Measurements from ENCODE around the gene SIK2.
"Not testable (repeated sequence)": the region's sequence is repeated elsewhere in the genome, so short reads cannot be mapped to it uniquely, and the experiment has no call there.

SIK2 gene

GRCh38 chr11:111654601-111655000, 52.4 kb downstream of the SIK2 start:
- no peaks in the 10 kb centered on the region for H3K9me3 ChIP-seq (ENCODE audit: control insufficient read depth, low read length)

GRCh38 chr11:111655924-111656323, 53.7 kb downstream of the SIK2 start:
- Histone ChIP-seq H3K18ac (ENCODE audit: low read depth in 1 of 2, low read length in 2 of 2) (no peak overlapping the region), H3K4me3 (ENCODE audit: insufficient read depth in 1 of 2, low read depth in 1 of 2, low read length in 2 of 2) (no peak overlapping the region), H3K14ac (ENCODE audit: low read length in 2 of 2) (no peak overlapping the region), H3K4ac (ENCODE audit: low read depth in 1 of 2, low read length in 2 of 2) (no peak overlapping the region), H3K27ac (ENCODE audit: low read length, poor library complexity, severe bottlenecking) (no peak overlapping the region), H3K36me3 (ENCODE audit: control insufficient read depth in 1 of 2, insufficient read depth in 2 of 2, low read depth in 1 of 2, low read length in 2 of 2) (peaks cover 0 to 16% of the 10 kb centered on the region in 2 experiments), H3K9ac (ENCODE audit: low read length) (no peak overlapping the region), H2BK120ac (ENCODE audit: low read depth, low read length) (no peak overlapping the region), H2BK5ac (ENCODE audit: low read depth, low read length, poor library complexity, severe bottlenecking) (no peak overlapping the region), H4K8ac (ENCODE audit: low read length) (no peak overlapping the region), H3K23ac (ENCODE audit: low read length in 2 of 2) (no peak overlapping the region), H2BK15ac (ENCODE audit: low read depth, poor library complexity, severe bottlenecking) (no peak overlapping the region), H3K4me1 (ENCODE audit: control insufficient read depth, insufficient read depth, low read depth, low read length) (no peaks in the 10 kb centered on the region), H2AK5ac (ENCODE audit: low read length, severe bottlenecking) (no peak overlapping the region), H3K9me3 (ENCODE audit: control insufficient read depth, low read length) (no peaks in the 10 kb centered on the region), H2AFZ (ENCODE audit: low read depth, low read length) (no peak overlapping the region), H4K91ac (ENCODE audit: low read length) (no peak overlapping the region), H3K4me2 (ENCODE audit: low read length, poor library complexity, severe bottlenecking) (no peak overlapping the region), H3K27me3 (ENCODE audit: control insufficient read depth in 1 of 2, insufficient read depth in 1 of 2, low read length in 2 of 2) (no peaks in the 10 kb centered on the region), H2BK12ac (ENCODE audit: low read length in 2 of 2) (no peak overlapping the region), H3K79me1 (replicated peaks; ENCODE audit: low read length, poor library complexity, severe bottlenecking) (peaks cover 27% of the 10 kb centered on the region)
- whole genome bisulfite sequencing, result 92% methylated on average over 3 of the region's 5 CpGs
- DNase-seq, result no peak

More at GRCh38 chr11:111654601-111655000, 52.4 kb downstream of the SIK2 start:
- Histone ChIP-seq H3K27me3 (ENCODE audit: control insufficient read depth in 1 of 2, insufficient read depth in 1 of 2, low read length in 2 of 2) (no peaks in the 10 kb centered on the region), H3K4me3 (ENCODE audit: insufficient read depth in 1 of 2, low read depth in 1 of 2, low read length in 2 of 2) (no peak overlapping the region), H2BK12ac (ENCODE audit: low read length in 2 of 2) (no peak overlapping the region), H2BK5ac (ENCODE audit: low read depth, low read length, poor library complexity, severe bottlenecking) (no peak overlapping the region), H3K18ac (ENCODE audit: low read depth in 1 of 2, low read length in 2 of 2) (no peak overlapping the region), H3K14ac (ENCODE audit: low read length in 2 of 2) (no peak overlapping the region), H3K23ac (ENCODE audit: low read length in 2 of 2) (no peak overlapping the region), H4K91ac (ENCODE audit: low read length) (no peak overlapping the region), H2AFZ (ENCODE audit: low read depth, low read length) (no peak overlapping the region), H3K27ac (ENCODE audit: low read length, poor library complexity, severe bottlenecking) (no peak overlapping the region), H3K9ac (ENCODE audit: low read length) (no peak overlapping the region), H2BK15ac (ENCODE audit: low read depth, poor library complexity, severe bottlenecking) (no peak overlapping the region), H3K79me1 (replicated peaks; ENCODE audit: low read length, poor library complexity, severe bottlenecking) (peaks cover 19% of the 10 kb centered on the region), H4K8ac (ENCODE audit: low read length) (no peak overlapping the region), H3K36me3 (ENCODE audit: control insufficient read depth in 1 of 2, insufficient read depth in 2 of 2, low read depth in 1 of 2, low read length in 2 of 2) (peaks cover 0 to 17% of the 10 kb centered on the region in 2 experiments), H3K4ac (ENCODE audit: low read depth in 1 of 2, low read length in 2 of 2) (no peak overlapping the region), H3K4me2 (ENCODE audit: low read length, poor library complexity, severe bottlenecking) (no peak overlapping the region), H2BK120ac (ENCODE audit: low read depth, low read length) (no peak overlapping the region), H3K4me1 (ENCODE audit: control insufficient read depth, insufficient read depth, low read depth, low read length) (no peaks in the 10 kb centered on the region), H2AK5ac (ENCODE audit: low read length, severe bottlenecking) (no peak overlapping the region)
- DNase-seq, result no peak

- H3K79me1 ChIP-seq (replicated peaks; ENCODE audit: low read length, poor library complexity, severe bottlenecking), result peaks cover 32% of the 10 kb centered on the region
- not testable (repeated sequence) for H4K8ac ChIP-seq (ENCODE audit: low read length); H2BK15ac ChIP-seq (ENCODE audit: low read depth, poor library complexity, severe bottlenecking); H2BK120ac ChIP-seq (ENCODE audit: low read depth, low read length); H2AFZ ChIP-seq (ENCODE audit: low read depth, low read length); H3K18ac ChIP-seq (ENCODE audit: low read depth in 1 of 2, low read length in 2 of 2); H3K27me3 ChIP-seq (ENCODE audit: control insufficient read depth in 1 of 2, insufficient read depth in 1 of 2, low read length in 2 of 2); H3K23ac ChIP-seq (ENCODE audit: low read length in 2 of 2); DNase-seq; H2BK12ac ChIP-seq (ENCODE audit: low read length in 2 of 2); H3K4ac ChIP-seq (ENCODE audit: low read depth in 1 of 2, low read length in 2 of 2); H3K4me2 ChIP-seq (ENCODE audit: low read length, poor library complexity, severe bottlenecking); H3K4me1 ChIP-seq (ENCODE audit: control insufficient read depth, insufficient read depth, low read depth, low read length); H3K4me3 ChIP-seq (ENCODE audit: insufficient read depth in 1 of 2, low read depth in 1 of 2, low read length in 2 of 2); H3K14ac ChIP-seq (ENCODE audit: low read length in 2 of 2); H3K27ac ChIP-seq (ENCODE audit: low read length, poor library complexity, severe bottlenecking); H3K9me3 ChIP-seq (ENCODE audit: control insufficient read depth, low read length); H3K9ac ChIP-seq (ENCODE audit: low read length); H2BK5ac ChIP-seq (ENCODE audit: low read depth, low read length, poor library complexity, severe bottlenecking); H4K91ac ChIP-seq (ENCODE audit: low read length); H2AK5ac ChIP-seq (ENCODE audit: low read length, severe bottlenecking)
- peaks cover 0 to 20% of the 10 kb centered on the region in 2 experiments for H3K36me3 ChIP-seq (ENCODE audit: control insufficient read depth in 1 of 2, insufficient read depth in 2 of 2, low read depth in 1 of 2, low read length in 2 of 2)
- WGBS, result 100% methylated on average over 7 of the region's 8 CpGs
These were observed 55.7 kb downstream of the SIK2 start for GRCh38 chr11:111657905-111658304.

- H3K36me3 ChIP-seq (ENCODE audit: control insufficient read depth in 1 of 2, insufficient read depth in 2 of 2, low read depth in 1 of 2, low read length in 2 of 2), result peaks cover 0 to 14% of the 10 kb centered on the region in 2 experiments
- not testable (repeated sequence) for H2AFZ ChIP-seq (ENCODE audit: low read depth, low read length); H3K4me3 ChIP-seq (ENCODE audit: insufficient read depth in 1 of 2, low read depth in 1 of 2, low read length in 2 of 2); H4K91ac ChIP-seq (ENCODE audit: low read length); H2BK15ac ChIP-seq (ENCODE audit: low read depth, poor library complexity, severe bottlenecking); H3K4ac ChIP-seq (ENCODE audit: low read depth in 1 of 2, low read length in 2 of 2); DNase-seq; H2AK5ac ChIP-seq (ENCODE audit: low read length, severe bottlenecking); H3K9ac ChIP-seq (ENCODE audit: low read length); H3K9me3 ChIP-seq (ENCODE audit: control insufficient read depth, low read length); H3K14ac ChIP-seq (ENCODE audit: low read length in 2 of 2); H2BK120ac ChIP-seq (ENCODE audit: low read depth, low read length); H3K4me1 ChIP-seq (ENCODE audit: control insufficient read depth, insufficient read depth, low read depth, low read length); H3K27me3 ChIP-seq (ENCODE audit: control insufficient read depth in 1 of 2, insufficient read depth in 1 of 2, low read length in 2 of 2); H2BK12ac ChIP-seq (ENCODE audit: low read length in 2 of 2); H4K8ac ChIP-seq (ENCODE audit: low read length); H3K4me2 ChIP-seq (ENCODE audit: low read length, poor library complexity, severe bottlenecking); H3K27ac ChIP-seq (ENCODE audit: low read length, poor library complexity, severe bottlenecking); H3K18ac ChIP-seq (ENCODE audit: low read depth in 1 of 2, low read length in 2 of 2); H3K23ac ChIP-seq (ENCODE audit: low read length in 2 of 2); H2BK5ac ChIP-seq (ENCODE audit: low read depth, low read length, poor library complexity, severe bottlenecking)
- peaks cover 33% of the 10 kb centered on the region for H3K79me1 ChIP-seq (replicated peaks; ENCODE audit: low read length, poor library complexity, severe bottlenecking)
- 100% methylated on average over 3 of the region's 3 CpGs for WGBS
These were observed 56.2 kb downstream of the SIK2 start for GRCh38 chr11:111658493-111658892.
